ENCODE data around the gene TLCD3A. TPM values are rescaled to one million over a fixed set of nuclear protein-coding genes. Genes with fewer than 3 reads are reported as not detected.

Gene TLCD3A
- total and polyA plus RNA-seq, 2 experiments from 2014 or later, result 15.7 to 21.1 TPM

- H3K27ac ChIP-seq, result no peak overlapping the region
- no peaks in the 10 kb centered on the region for H3K9me2 ChIP-seq (replicated peaks; ENCODE audit: insufficient read depth)
- no peaks in the 10 kb centered on the region for H3K27me3 ChIP-seq
- H3K79me2 ChIP-seq, result peaks cover 52% of the 10 kb centered on the region
- H3K4me1 ChIP-seq (ENCODE audit: insufficient read depth), result peaks cover 10% of the 10 kb centered on the region
- 96% methylated on average over 13 of the region's 13 CpGs for WGBS (ENCODE audit: low lambda C conversion rate, missing lambda C conversion rate)
- no peaks in the 10 kb centered on the region for H3K36me3 ChIP-seq (replicated peaks; ENCODE audit: insufficient read depth, low read depth)
- no peak for DNase-seq (ENCODE audit: low spot score)
- no peaks in the 10 kb centered on the region for H3K9me3 ChIP-seq (ENCODE audit: low read depth)
- no peak overlapping the region for H3K4me3 ChIP-seq
- H2AFZ ChIP-seq, result no peak overlapping the region
- TF ChIP-seq EZH2phosphoT487 (IDR thresholded peaks at IDR 0.05; ENCODE audit: low read depth, severe bottlenecking, unreplicated experiment), result no peak
- TF ChIP-seq, protein P1, sequence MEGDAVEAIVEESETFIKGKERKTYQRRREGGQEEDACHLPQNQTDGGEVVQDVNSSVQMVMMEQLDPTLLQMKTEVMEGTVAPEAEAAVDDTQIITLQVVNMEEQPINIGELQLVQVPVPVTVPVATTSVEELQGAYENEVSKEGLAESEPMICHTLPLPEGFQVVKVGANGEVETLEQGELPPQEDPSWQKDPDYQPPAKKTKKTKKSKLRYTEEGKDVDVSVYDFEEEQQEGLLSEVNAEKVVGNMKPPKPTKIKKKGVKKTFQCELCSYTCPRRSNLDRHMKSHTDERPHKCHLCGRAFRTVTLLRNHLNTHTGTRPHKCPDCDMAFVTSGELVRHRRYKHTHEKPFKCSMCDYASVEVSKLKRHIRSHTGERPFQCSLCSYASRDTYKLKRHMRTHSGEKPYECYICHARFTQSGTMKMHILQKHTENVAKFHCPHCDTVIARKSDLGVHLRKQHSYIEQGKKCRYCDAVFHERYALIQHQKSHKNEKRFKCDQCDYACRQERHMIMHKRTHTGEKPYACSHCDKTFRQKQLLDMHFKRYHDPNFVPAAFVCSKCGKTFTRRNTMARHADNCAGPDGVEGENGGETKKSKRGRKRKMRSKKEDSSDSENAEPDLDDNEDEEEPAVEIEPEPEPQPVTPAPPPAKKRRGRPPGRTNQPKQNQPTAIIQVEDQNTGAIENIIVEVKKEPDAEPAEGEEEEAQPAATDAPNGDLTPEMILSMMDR (IDR thresholded peaks at IDR 0.05; ENCODE audit: poor library complexity), result no peak
- TF ChIP-seq EZH2 (IDR thresholded peaks at IDR 0.05; ENCODE audit: borderline replicate concordance), result no peak
- no peaks in the 10 kb centered on the region for H4K20me1 ChIP-seq (ENCODE audit: insufficient read depth, poor library complexity, severe bottlenecking)
- no peak overlapping the region for H3K4me2 ChIP-seq
Measured at GRCh38 chr17:737561-738113, 5.2 kb downstream of the TLCD3A start.

DNA sequence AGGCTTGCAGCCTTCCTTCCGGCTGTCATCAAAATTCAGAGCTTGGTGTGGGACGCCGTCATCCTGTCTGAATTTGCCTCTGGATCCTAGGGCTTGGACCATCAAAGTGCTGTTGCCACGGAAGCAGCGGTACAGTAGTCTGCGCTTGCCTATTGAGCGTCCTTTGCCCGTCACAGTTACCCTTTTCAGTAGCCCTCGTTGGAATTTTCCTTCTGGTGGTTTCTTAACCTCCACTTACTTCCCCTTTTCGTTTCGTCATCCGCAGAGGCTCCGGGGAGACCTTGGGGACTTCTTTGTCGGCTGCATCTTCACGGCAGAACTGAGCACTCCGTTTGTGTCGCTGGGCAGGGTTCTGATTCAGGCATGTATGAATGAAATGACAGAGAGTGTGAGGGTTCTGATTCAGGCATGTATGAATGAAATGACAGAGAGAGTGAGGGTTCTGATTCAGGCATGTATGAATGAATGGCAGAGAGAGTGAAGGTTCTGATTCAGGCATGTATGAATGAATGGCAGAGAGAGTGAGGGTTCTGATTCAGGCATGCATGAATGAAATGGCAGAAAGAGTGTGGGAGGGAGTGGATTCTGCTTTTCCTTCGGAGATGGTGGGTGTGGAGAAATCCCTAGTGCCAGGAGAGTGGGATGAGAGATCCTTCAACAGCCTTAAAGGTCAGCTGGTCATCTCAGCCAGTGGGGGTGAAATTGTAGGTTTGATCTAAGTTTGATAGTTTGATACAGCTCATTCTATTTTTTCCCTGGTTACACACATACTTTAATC lies 8.0 kb downstream of the TLCD3A start:
- Histone ChIP-seq H3K36me3 (replicated peaks; ENCODE audit: insufficient read depth, low read depth) (no peaks in the 10 kb centered on the region), H3K4me3 (no peak overlapping the region), H3K9me3 (ENCODE audit: low read depth) (no peaks in the 10 kb centered on the region), H3K9me2 (replicated peaks; ENCODE audit: insufficient read depth) (no peaks in the 10 kb centered on the region), H3K79me2 (peaks cover 32% of the 10 kb centered on the region), H3K27me3 (no peaks in the 10 kb centered on the region), H3K4me1 (ENCODE audit: insufficient read depth) (no peaks in the 10 kb centered on the region), H4K20me1 (ENCODE audit: insufficient read depth, poor library complexity, severe bottlenecking) (no peaks in the 10 kb centered on the region), H2AFZ (no peak overlapping the region), H3K27ac (no peak overlapping the region), H3K4me2 (no peak overlapping the region)
- whole genome bisulfite sequencing (ENCODE audit: low lambda C conversion rate, missing lambda C conversion rate), result 92% methylated on average over 18 of the region's 18 CpGs
- TF ChIP-seq EZH2 (IDR thresholded peaks at IDR 0.05; ENCODE audit: borderline replicate concordance) (no peak), EZH2phosphoT487 (IDR thresholded peaks at IDR 0.05; ENCODE audit: low read depth, severe bottlenecking, unreplicated experiment) (no peak)
- TF ChIP-seq, protein P1 (IDR thresholded peaks at IDR 0.05; ENCODE audit: poor library complexity), result no peak
- DNase-seq (ENCODE audit: low spot score), result no peak

GRCh38 chr17:742147-742793 lies 9.9 kb downstream of the TLCD3A start:
- no peaks in the 10 kb centered on the region for H3K4me1 ChIP-seq (ENCODE audit: insufficient read depth)
- no peak overlapping the region for H3K4me2 ChIP-seq
- no peaks in the 10 kb centered on the region for H3K9me3 ChIP-seq (ENCODE audit: low read depth)
- no peaks in the 10 kb centered on the region for H3K9me2 ChIP-seq (replicated peaks; ENCODE audit: insufficient read depth)
- no peaks in the 10 kb centered on the region for H3K27me3 ChIP-seq
- H3K36me3 ChIP-seq (replicated peaks; ENCODE audit: insufficient read depth, low read depth), result no peaks in the 10 kb centered on the region
- H3K79me2 ChIP-seq, result peaks cover 17% of the 10 kb centered on the region
- 91% methylated on average over 11 of the region's 11 CpGs for WGBS (ENCODE audit: low lambda C conversion rate, missing lambda C conversion rate)
- no peaks in the 10 kb centered on the region for H4K20me1 ChIP-seq (ENCODE audit: insufficient read depth, poor library complexity, severe bottlenecking)
- DNase-seq (ENCODE audit: low spot score), result no peak
- TF ChIP-seq, protein P1 (IDR thresholded peaks at IDR 0.05; ENCODE audit: poor library complexity), result no peak
- TF ChIP-seq EZH2 (IDR thresholded peaks at IDR 0.05; ENCODE audit: borderline replicate concordance) (no peak), EZH2phosphoT487 (IDR thresholded peaks at IDR 0.05; ENCODE audit: low read depth, severe bottlenecking, unreplicated experiment) (no peak)
- no peak overlapping the region for H2AFZ ChIP-seq
- H3K4me3 ChIP-seq, result no peak overlapping the region
- no peak overlapping the region for H3K27ac ChIP-seq

Data from hepatocyte (in vitro differentiated cells).